Measurements from ENCODE around the gene PHACTR1. TPM values are rescaled to one million over a fixed set of nuclear protein-coding genes. Genes with fewer than 3 reads are reported as not detected.

The PHACTR1 gene
- total RNA-seq, 1 experiment from 2014 or later: 0.05 TPM

GRCh38 chr6:12804952-12805645 is 88.5 kb downstream of the PHACTR1 start:
- intact Hi-C loops (cut with micrococcal nuclease; ENCODE audit: unreplicated experiment): no loop called here

GRCh38 chr6:12806136-12806535 is 89.6 kb downstream of the PHACTR1 start:
- no peak for DNase-seq (ENCODE audit: low read depth, low spot score)
- ChIA-PET POLR2A (no interaction called here), CTCF (no interaction called here)
- Histone ChIP-seq H3K4me1 (ENCODE audit: control insufficient read depth, insufficient read depth, low read length) (no peaks in the 10 kb centered on the region), H3K4me3 (ENCODE audit: low read depth in 2 of 2, low read length in 2 of 2) (no peak overlapping the region), H3K9me3 (ENCODE audit: control insufficient read depth, insufficient read depth, low read depth, low read length) (no peaks in the 10 kb centered on the region), H3K36me3 (ENCODE audit: control insufficient read depth, insufficient read depth, low read length) (no peaks in the 10 kb centered on the region; the same call in 1 of the 2 replicates), H3K27me3 (ENCODE audit: control insufficient read depth, insufficient read depth, low read length) (peaks cover 9% of the 10 kb centered on the region; the same call in 1 of the 2 replicates), H3K27ac (ENCODE audit: low read length) (no peak overlapping the region)
- in situ Hi-C loops (cut with HindIII; ENCODE audit: low pct_unique_long_range_greater_than_20kb, low sequenced_read_pairs) (no loop called here), intact Hi-C loops (cut with micrococcal nuclease; ENCODE audit: unreplicated experiment) (no loop called here)
- BruUV-seq (replicated peaks): no TSS peak
- ATAC-seq: no peak
- TF ChIP-seq, protein P1, sequence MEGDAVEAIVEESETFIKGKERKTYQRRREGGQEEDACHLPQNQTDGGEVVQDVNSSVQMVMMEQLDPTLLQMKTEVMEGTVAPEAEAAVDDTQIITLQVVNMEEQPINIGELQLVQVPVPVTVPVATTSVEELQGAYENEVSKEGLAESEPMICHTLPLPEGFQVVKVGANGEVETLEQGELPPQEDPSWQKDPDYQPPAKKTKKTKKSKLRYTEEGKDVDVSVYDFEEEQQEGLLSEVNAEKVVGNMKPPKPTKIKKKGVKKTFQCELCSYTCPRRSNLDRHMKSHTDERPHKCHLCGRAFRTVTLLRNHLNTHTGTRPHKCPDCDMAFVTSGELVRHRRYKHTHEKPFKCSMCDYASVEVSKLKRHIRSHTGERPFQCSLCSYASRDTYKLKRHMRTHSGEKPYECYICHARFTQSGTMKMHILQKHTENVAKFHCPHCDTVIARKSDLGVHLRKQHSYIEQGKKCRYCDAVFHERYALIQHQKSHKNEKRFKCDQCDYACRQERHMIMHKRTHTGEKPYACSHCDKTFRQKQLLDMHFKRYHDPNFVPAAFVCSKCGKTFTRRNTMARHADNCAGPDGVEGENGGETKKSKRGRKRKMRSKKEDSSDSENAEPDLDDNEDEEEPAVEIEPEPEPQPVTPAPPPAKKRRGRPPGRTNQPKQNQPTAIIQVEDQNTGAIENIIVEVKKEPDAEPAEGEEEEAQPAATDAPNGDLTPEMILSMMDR (IDR thresholded peaks at IDR 0.05): no peak
- TF ChIP-seq POLR2AphosphoS5 (IDR thresholded peaks at IDR 0.05; ENCODE audit: low read depth, low read length) (no peak), SIN3A (IDR thresholded peaks at IDR 0.05; ENCODE audit: borderline replicate concordance, insufficient read depth, low read depth, low read length) (no peak), TCF7L2 (IDR thresholded peaks at IDR 0.05; ENCODE audit: low read depth, low read length) (no peak)
- TF ChIP-seq, protein P2, sequence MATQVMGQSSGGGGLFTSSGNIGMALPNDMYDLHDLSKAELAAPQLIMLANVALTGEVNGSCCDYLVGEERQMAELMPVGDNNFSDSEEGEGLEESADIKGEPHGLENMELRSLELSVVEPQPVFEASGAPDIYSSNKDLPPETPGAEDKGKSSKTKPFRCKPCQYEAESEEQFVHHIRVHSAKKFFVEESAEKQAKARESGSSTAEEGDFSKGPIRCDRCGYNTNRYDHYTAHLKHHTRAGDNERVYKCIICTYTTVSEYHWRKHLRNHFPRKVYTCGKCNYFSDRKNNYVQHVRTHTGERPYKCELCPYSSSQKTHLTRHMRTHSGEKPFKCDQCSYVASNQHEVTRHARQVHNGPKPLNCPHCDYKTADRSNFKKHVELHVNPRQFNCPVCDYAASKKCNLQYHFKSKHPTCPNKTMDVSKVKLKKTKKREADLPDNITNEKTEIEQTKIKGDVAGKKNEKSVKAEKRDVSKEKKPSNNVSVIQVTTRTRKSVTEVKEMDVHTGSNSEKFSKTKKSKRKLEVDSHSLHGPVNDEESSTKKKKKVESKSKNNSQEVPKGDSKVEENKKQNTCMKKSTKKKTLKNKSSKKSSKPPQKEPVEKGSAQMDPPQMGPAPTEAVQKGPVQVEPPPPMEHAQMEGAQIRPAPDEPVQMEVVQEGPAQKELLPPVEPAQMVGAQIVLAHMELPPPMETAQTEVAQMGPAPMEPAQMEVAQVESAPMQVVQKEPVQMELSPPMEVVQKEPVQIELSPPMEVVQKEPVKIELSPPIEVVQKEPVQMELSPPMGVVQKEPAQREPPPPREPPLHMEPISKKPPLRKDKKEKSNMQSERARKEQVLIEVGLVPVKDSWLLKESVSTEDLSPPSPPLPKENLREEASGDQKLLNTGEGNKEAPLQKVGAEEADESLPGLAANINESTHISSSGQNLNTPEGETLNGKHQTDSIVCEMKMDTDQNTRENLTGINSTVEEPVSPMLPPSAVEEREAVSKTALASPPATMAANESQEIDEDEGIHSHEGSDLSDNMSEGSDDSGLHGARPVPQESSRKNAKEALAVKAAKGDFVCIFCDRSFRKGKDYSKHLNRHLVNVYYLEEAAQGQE (IDR thresholded peaks at IDR 0.05; ENCODE audit: insufficient read depth in 1 of 2, low read depth in 2 of 2, low read length in 1 of 2): no peak

More at GRCh38 chr6:12804952-12805645, 88.5 kb downstream of the PHACTR1 start:
- Histone ChIP-seq H3K4me3 (ENCODE audit: low read depth in 2 of 2, low read length in 2 of 2) (no peak overlapping the region), H3K36me3 (ENCODE audit: control insufficient read depth, insufficient read depth, low read length) (no peaks in the 10 kb centered on the region; the same call in 1 of the 2 replicates), H3K27me3 (ENCODE audit: control insufficient read depth, insufficient read depth, low read length) (peaks cover 9% of the 10 kb centered on the region; the same call in 1 of the 2 replicates), H3K27ac (ENCODE audit: low read length) (no peak overlapping the region), H3K9me3 (ENCODE audit: control insufficient read depth, insufficient read depth, low read depth, low read length) (no peaks in the 10 kb centered on the region), H3K4me1 (ENCODE audit: control insufficient read depth, insufficient read depth, low read length) (no peaks in the 10 kb centered on the region)
- no peak for ATAC-seq
- TF ChIP-seq, protein P1 (IDR thresholded peaks at IDR 0.05): no peak
- TF ChIP-seq POLR2AphosphoS5 (IDR thresholded peaks at IDR 0.05; ENCODE audit: low read depth, low read length): no peak
- no peak for TF ChIP-seq SIN3A (IDR thresholded peaks at IDR 0.05; ENCODE audit: borderline replicate concordance, insufficient read depth, low read depth, low read length)
- TF ChIP-seq TCF7L2 (IDR thresholded peaks at IDR 0.05; ENCODE audit: low read depth, low read length): no peak
- TF ChIP-seq, protein P2 (IDR thresholded peaks at IDR 0.05; ENCODE audit: insufficient read depth in 1 of 2, low read depth in 2 of 2, low read length in 1 of 2): no peak
- DNase-seq (ENCODE audit: low read depth, low spot score): no peak
- CTCF ChIA-PET: no interaction called here
- in situ Hi-C loops (cut with HindIII; ENCODE audit: low pct_unique_long_range_greater_than_20kb, low sequenced_read_pairs): no loop called here
- POLR2A ChIA-PET: no interaction called here
- no TSS peak for BruUV-seq (replicated peaks)
